OCI-LY7 (cell line): ENCODE data around the gene DPF3.

ENCODE experiments used
- EZH2phosphoT487 ChIP-seq: fragments of 200-600 bp; sonication (generic); IDR thresholded peaks from 2 replicates; pipeline ENCODE4 v1.6.1; 2018; ENCODE audit warnings: low read depth, borderline replicate concordance, mild to moderate bottlenecking, mixed run types, antibody characterized with exemption, low read length, moderate library complexity, mixed read lengths
- TF ChIP-seq, protein P1 (sequence below): fragments of 200-600 bp; sonication (generic); conservative IDR thresholded peaks from 2 replicates; pipeline ENCODE4 v1.5.1; 2014; ENCODE audit warnings: mild to moderate bottlenecking, antibody characterized with exemption, low read length, moderate library complexity, mixed read lengths

DNA sequence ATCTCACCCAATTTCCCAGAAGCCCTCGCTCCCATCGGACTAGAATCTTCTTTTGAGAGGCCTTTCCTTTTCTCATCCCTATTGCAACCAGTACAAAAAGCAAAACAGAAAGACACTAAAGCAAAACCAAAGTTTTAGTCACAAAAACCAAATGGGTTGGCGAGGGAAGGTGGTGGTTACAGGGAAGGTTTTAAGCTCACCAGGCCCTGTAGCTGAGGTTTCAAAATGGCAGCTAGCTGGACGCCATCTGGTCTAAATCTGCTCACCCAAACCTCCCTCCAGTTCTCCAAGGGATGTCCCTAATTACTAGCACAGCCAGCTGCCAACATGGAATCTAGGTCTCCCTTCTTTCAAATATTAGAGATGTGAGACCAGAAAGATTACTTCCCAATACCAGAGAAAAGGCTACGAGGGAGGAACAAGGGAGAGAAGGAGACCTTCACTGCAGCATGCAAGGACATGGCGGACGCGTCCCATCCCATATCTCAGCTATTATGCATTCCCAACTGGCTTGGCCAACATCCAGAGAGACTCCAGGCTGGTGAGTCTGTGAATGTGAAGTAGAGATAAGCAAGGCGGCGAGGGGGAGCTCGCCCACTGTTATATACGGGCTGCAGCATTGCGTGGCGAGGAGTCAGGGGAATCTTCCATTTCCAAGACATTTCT, 70.8 kb downstream of the DPF3 start:
- TF ChIP-seq, protein P1, sequence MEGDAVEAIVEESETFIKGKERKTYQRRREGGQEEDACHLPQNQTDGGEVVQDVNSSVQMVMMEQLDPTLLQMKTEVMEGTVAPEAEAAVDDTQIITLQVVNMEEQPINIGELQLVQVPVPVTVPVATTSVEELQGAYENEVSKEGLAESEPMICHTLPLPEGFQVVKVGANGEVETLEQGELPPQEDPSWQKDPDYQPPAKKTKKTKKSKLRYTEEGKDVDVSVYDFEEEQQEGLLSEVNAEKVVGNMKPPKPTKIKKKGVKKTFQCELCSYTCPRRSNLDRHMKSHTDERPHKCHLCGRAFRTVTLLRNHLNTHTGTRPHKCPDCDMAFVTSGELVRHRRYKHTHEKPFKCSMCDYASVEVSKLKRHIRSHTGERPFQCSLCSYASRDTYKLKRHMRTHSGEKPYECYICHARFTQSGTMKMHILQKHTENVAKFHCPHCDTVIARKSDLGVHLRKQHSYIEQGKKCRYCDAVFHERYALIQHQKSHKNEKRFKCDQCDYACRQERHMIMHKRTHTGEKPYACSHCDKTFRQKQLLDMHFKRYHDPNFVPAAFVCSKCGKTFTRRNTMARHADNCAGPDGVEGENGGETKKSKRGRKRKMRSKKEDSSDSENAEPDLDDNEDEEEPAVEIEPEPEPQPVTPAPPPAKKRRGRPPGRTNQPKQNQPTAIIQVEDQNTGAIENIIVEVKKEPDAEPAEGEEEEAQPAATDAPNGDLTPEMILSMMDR = no peak
- TF ChIP-seq EZH2phosphoT487 = no peak
